H9 (cell line): ENCODE measurements around the gene S100A4. TPM values are rescaled to one million over a fixed set of nuclear protein-coding genes. Genes with fewer than 3 reads are reported as not detected.

Source experiments
- DNase-seq: peaks from one replicate; pipeline ENCODE4 v3.0.0-alpha.2; 2017
- H2AFZ ChIP-seq: one replicate; pipeline ENCODE4 v1.6.1; 2013; ENCODE audit warnings: mild to moderate bottlenecking, low read length, control low read depth, moderate library complexity
- H2AK5ac ChIP-seq: 2 replicates; pipeline ENCODE4 v1.6.1; 2013; ENCODE audit warnings: low read length, control low read depth, mixed read lengths; ENCODE audit not compliant: insufficient read length
- H2BK120ac ChIP-seq: one replicate; pipeline ENCODE4 v1.6.1; 2013; ENCODE audit warnings: low read depth, mild to moderate bottlenecking, low read length, control low read depth, inconsistent platforms; ENCODE audit not compliant: poor library complexity, severe bottlenecking
- H2BK12ac ChIP-seq: 2 replicates; pipeline ENCODE4 v1.6.1; 2013; ENCODE audit warnings: low read length, control low read depth, mixed read lengths, low read depth; ENCODE audit not compliant: insufficient read length
- H2BK15ac ChIP-seq: 2 replicates; pipeline ENCODE4 v1.6.1; 2013; ENCODE audit warnings: low read depth, low read length, control low read depth
- H2BK20ac ChIP-seq: one replicate; pipeline ENCODE4 v1.6.1; 2013; ENCODE audit warnings: low read depth, mild to moderate bottlenecking, low read length, control low read depth, inconsistent platforms; ENCODE audit not compliant: poor library complexity, severe bottlenecking
- H2BK5ac ChIP-seq: 2 replicates; pipeline ENCODE4 v1.6.1; 2013; ENCODE audit warnings: low read length, control low read depth, mixed read lengths; ENCODE audit not compliant: insufficient read length
- H3K14ac ChIP-seq: 2 replicates; pipeline ENCODE4 v1.6.1; 2013; ENCODE audit warnings: low read length, control low read depth; ENCODE audit not compliant: insufficient read depth
- H3K18ac ChIP-seq: 2 replicates; pipeline ENCODE4 v1.6.1; 2013; ENCODE audit warnings: low read depth, mild to moderate bottlenecking, mixed read lengths, low read length, control low read depth; ENCODE audit not compliant: insufficient read length
- H3K23ac ChIP-seq: 2 replicates; pipeline ENCODE4 v1.6.1; 2013; ENCODE audit warnings: low read length, control low read depth, mixed read lengths, low read depth; ENCODE audit not compliant: insufficient read length
- H3K23me2 ChIP-seq: 2 replicates; pipeline ENCODE4 v1.6.1; 2013; ENCODE audit warnings: low read depth, mild to moderate bottlenecking, mixed read lengths, low read length, control low read depth; ENCODE audit not compliant: insufficient read length, poor library complexity, severe bottlenecking
- H3K27ac ChIP-seq: 2 replicates; pipeline ENCODE4 v1.5.1; 2013; ENCODE audit warnings: low read length, control low read depth, mixed read lengths, low read depth; ENCODE audit not compliant: insufficient read length
- H3K27me3 ChIP-seq: 2 replicates; pipeline ENCODE4 v1.6.1; 2013; ENCODE audit warnings: low read length, control low read depth, inconsistent platforms; ENCODE audit not compliant: insufficient read depth
- H3K4ac ChIP-seq: 2 replicates; pipeline ENCODE4 v1.6.1; 2013; ENCODE audit warnings: low read depth, mild to moderate bottlenecking, control low read depth, inconsistent platforms, low read length, moderate library complexity
- H3K4me1 ChIP-seq: 2 replicates; pipeline ENCODE4 v1.6.1; 2013; ENCODE audit warnings: low read length, control low read depth, inconsistent platforms; ENCODE audit not compliant: insufficient read depth
- H3K4me2 ChIP-seq: 2 replicates; pipeline ENCODE4 v1.6.1; 2013; ENCODE audit warnings: low read length, control low read depth, mixed read lengths; ENCODE audit not compliant: insufficient read length, insufficient read depth
- H3K56ac ChIP-seq: 2 replicates; pipeline ENCODE4 v1.6.1; 2013; ENCODE audit warnings: low read depth, mild to moderate bottlenecking, mixed read lengths, low read length, control low read depth; ENCODE audit not compliant: insufficient read length
- H3K79me1 ChIP-seq: 2 replicates; pipeline ENCODE4 v1.6.1; 2013; ENCODE audit warnings: low read depth, mild to moderate bottlenecking, moderate library complexity, low read length, control low read depth, inconsistent platforms; ENCODE audit not compliant: insufficient read depth, poor library complexity, severe bottlenecking
- H3K79me2 ChIP-seq: 2 replicates; pipeline ENCODE4 v1.6.1; 2013; ENCODE audit warnings: low read length, control low read depth, inconsistent platforms; ENCODE audit not compliant: insufficient read depth
- H3K9ac ChIP-seq: 2 replicates; pipeline ENCODE4 v1.6.1; 2013; ENCODE audit warnings: low read length, control low read depth, mixed read lengths; ENCODE audit not compliant: insufficient read length; ENCODE audit errors: extremely low read depth
- H3K9me3 ChIP-seq: one replicate; pipeline ENCODE4 v1.6.1; 2013; ENCODE audit warnings: low read depth, low read length, inconsistent platforms; ENCODE audit not compliant: control insufficient read depth
- H3T11ph ChIP-seq: one replicate; pipeline ENCODE4 v1.6.1; 2013; ENCODE audit warnings: mild to moderate bottlenecking, low read length, control low read depth, inconsistent platforms
- H4K20me1 ChIP-seq: one replicate; pipeline ENCODE4 v1.6.1; 2013; ENCODE audit not compliant: control insufficient read depth, insufficient read length, insufficient read depth
- H4K5ac ChIP-seq: 2 replicates; pipeline ENCODE4 v1.6.1; 2013; ENCODE audit warnings: low read depth, mild to moderate bottlenecking, mixed read lengths, low read length, control low read depth; ENCODE audit not compliant: insufficient read length
- H4K8ac ChIP-seq: replicated peaks from 2 replicates; pipeline ENCODE4 v1.6.1; 2013; ENCODE audit warnings: low read length, control low read depth, mixed read lengths, low read depth; ENCODE audit not compliant: insufficient read length
- H4K91ac ChIP-seq: 2 replicates; pipeline ENCODE4 v1.6.1; 2013; ENCODE audit warnings: low read depth, mild to moderate bottlenecking, moderate library complexity, mixed read lengths, low read length, control low read depth; ENCODE audit not compliant: insufficient read length
- H3K27ac Mint-ChIP-seq, 3 experiments: 2 replicates in 2 of 3; 3 replicates in 1 of 3; pipeline ENCODE4 v1.8.0; 2020 to 2021; ENCODE audit warnings: mixed read lengths in 3 of 3, mild to moderate bottlenecking in 1 of 3, moderate library complexity in 1 of 3
- H3K27me3 Mint-ChIP-seq: 2 replicates; pipeline ENCODE4 v1.8.0; 2021; ENCODE audit warnings: low read depth, mild to moderate bottlenecking, moderate library complexity, mixed read lengths
- H3K36me3 Mint-ChIP-seq, 3 experiments: 2 replicates in 2 of 3; 3 replicates in 1 of 3; pipeline ENCODE4 v1.8.0; 2020 to 2021; ENCODE audit warnings: low read depth in 3 of 3, mixed read lengths in 3 of 3; ENCODE audit not compliant: insufficient read depth in 1 of 3
- H3K4me1 Mint-ChIP-seq, 2 experiments: 2 replicates each; pipeline ENCODE4 v1.8.0; 2020; ENCODE audit warnings: mixed read lengths in 2 of 2
- H3K4me3 Mint-ChIP-seq, 2 experiments: 2 replicates in 1 of 2; 3 replicates in 1 of 2; pipeline ENCODE4 v1.8.0; 2020 to 2021; ENCODE audit warnings: mild to moderate bottlenecking in 2 of 2, mixed read lengths in 2 of 2, moderate library complexity in 1 of 2
- H3K9me3 Mint-ChIP-seq, 2 experiments: 2 replicates in 1 of 2; 3 replicates in 1 of 2; pipeline ENCODE4 v1.8.0; 2020; ENCODE audit warnings: mild to moderate bottlenecking in 2 of 2, mixed read lengths in 2 of 2, moderate library complexity in 1 of 2
- WGBS: extraction: QIAGEN DNeasy Blood & Tissue Kit; methylation state at CpG from one replicate; pipeline ENCODE4 v1.1.7; 2013; ENCODE audit warnings: missing lambda C conversion rate, low lambda C conversion rate, mixed read lengths; ENCODE audit not compliant: insufficient read length; ENCODE audit errors: extremely low coverage; 5-methylcytosine and 5-hydroxymethylcytosine counted together
- total RNA-seq: library from RNA; stranded (reverse); gene quantifications from 2 replicates; pipeline ENCODE4 v1.2.1, GENCODE V29; 2021
- TF ChIP-seq, protein P1 (sequence below): fragments of 200-600 bp; sonication (generic); conservative IDR thresholded peaks from 3 replicates; pipeline ENCODE4 v1.8.0; 2021; ENCODE audit warnings: antibody characterized with exemption, mild to moderate bottlenecking

Gene S100A4
- total RNA-seq, 1 experiment from 2014 or later = 9.0 TPM

DNA sequence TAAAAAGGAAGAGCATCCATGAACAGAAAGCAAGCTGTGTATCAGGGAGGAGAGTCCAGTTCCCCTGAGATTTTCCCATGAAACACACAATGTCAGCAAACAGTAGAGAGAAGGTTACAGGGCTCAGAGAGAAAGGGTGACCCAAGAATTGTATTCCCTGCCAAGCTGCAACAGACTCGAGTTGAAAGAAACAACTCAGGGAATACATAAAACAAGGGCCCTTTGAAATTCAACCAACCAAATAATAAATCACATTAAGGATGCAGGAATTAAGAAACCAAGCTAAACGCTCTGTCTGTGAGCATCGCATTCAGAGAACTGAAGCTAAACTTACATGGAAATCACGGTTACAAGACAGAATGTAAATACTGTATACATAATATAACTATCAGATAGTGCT, 47.1 kb upstream of the S100A4 start:
- Histone ChIP-seq H3K9ac (no peak overlapping the region), H3K56ac (no peak overlapping the region), H3K4ac (no peak overlapping the region), H3K27me3 (no peaks in the 10 kb centered on the region), H3K18ac (no peak overlapping the region), H2BK12ac (no peak overlapping the region), H3K27ac (no peak overlapping the region), H3K4me2 (no peak overlapping the region), H4K91ac (no peak overlapping the region), H2BK15ac (no peak overlapping the region), H2BK20ac (no peak overlapping the region), H3K23ac (no peak overlapping the region), H3K79me1 (no peaks in the 10 kb centered on the region), H3K9me3 (no peaks in the 10 kb centered on the region), H4K20me1 (no peaks in the 10 kb centered on the region), H3K4me1 (no peaks in the 10 kb centered on the region; the same call in 1 of the 2 replicates), H3K79me2 (no peaks in the 10 kb centered on the region), H4K8ac (no peak overlapping the region), H2BK5ac (no peak overlapping the region), H2AK5ac (no peak overlapping the region), H2BK120ac (no peak overlapping the region), H3K14ac (no peak overlapping the region), H4K5ac (no peak overlapping the region), H3T11ph (no peak overlapping the region), H2AFZ (no peak overlapping the region), H3K23me2 (no peaks in the 10 kb centered on the region)
- Mint-ChIP-seq H3K36me3 (no peaks in the 10 kb centered on the region), H3K9me3 (no peaks in the 10 kb centered on the region), H3K4me3 (no peak overlapping the region), H3K27ac (no peak overlapping the region; a peak in 1 of 7 replicates), H3K4me1 (peaks cover 3 to 7% of the 10 kb centered on the region in 2 experiments; a peak in 3 of 4 replicates), H3K27me3 (no peaks in the 10 kb centered on the region)
- TF ChIP-seq, protein P1, sequence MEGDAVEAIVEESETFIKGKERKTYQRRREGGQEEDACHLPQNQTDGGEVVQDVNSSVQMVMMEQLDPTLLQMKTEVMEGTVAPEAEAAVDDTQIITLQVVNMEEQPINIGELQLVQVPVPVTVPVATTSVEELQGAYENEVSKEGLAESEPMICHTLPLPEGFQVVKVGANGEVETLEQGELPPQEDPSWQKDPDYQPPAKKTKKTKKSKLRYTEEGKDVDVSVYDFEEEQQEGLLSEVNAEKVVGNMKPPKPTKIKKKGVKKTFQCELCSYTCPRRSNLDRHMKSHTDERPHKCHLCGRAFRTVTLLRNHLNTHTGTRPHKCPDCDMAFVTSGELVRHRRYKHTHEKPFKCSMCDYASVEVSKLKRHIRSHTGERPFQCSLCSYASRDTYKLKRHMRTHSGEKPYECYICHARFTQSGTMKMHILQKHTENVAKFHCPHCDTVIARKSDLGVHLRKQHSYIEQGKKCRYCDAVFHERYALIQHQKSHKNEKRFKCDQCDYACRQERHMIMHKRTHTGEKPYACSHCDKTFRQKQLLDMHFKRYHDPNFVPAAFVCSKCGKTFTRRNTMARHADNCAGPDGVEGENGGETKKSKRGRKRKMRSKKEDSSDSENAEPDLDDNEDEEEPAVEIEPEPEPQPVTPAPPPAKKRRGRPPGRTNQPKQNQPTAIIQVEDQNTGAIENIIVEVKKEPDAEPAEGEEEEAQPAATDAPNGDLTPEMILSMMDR = no peak
- no CpG with 5 or more reads among the region's 4 CpGs for WGBS
- DNase-seq = no peak
